Endothelial cell of umbilical vein (primary cell): Measurements from ENCODE around the gene ZDHHC16. TPM values are rescaled to one million over a fixed set of nuclear protein-coding genes. Genes with fewer than 3 reads are reported as not detected.

ENCODE experiments used
- BruUV-seq: library from RNA; stranded (reverse); fragments of 400-500 nt; replicated peaks from 2 replicates; lab custom pipeline; 2021; lab: Mats Ljungman, UMichigan
- CTCF ChIA-PET: fragments of 300-600, 350-600 bp; sonication (Branson Sonifier 250); formaldehyde crosslinking; loops from one replicate; lab custom pipeline; 2021; ENCODE audit warnings: antibody characterized with exemption, inconsistent platforms; lab: Charles Lee
- POLR2A ChIA-PET: fragments of 300-600, 350-600 bp; sonication (Branson Sonifier 250); formaldehyde crosslinking; loops from one replicate; lab custom pipeline; 2021; ENCODE audit warnings: antibody characterized with exemption, inconsistent platforms; lab: Charles Lee
- DNase-seq: peaks from one replicate; pipeline ENCODE4 v3.0.0-alpha.2; 2011; ENCODE audit warnings: low read depth, low spot score
- FAIRE-seq: peaks from 2 replicates; lab custom pipeline; 2011; peaks lifted over from hg19 to GRCh38; lab: Jason Lieb, UNC
- H2AFZ ChIP-seq: 2 replicates; pipeline ENCODE4 v1.6.0; 2012; ENCODE audit warnings: low read depth, low read length, control low read depth, inconsistent platforms
- H3K27ac ChIP-seq: 2 replicates; pipeline ENCODE4 v1.5.1; 2011; ENCODE audit warnings: low read depth, mild to moderate bottlenecking, control low read depth, low read length, moderate library complexity; ENCODE audit not compliant: insufficient read depth
- H3K27me3 ChIP-seq, 2 experiments: 2 replicates each; pipeline versions ENCODE4 v1.6.0 to v1.6.1; 2011; ENCODE audit warnings: low read length in 2 of 2, mixed read lengths in 1 of 2; ENCODE audit not compliant: control insufficient read depth in 2 of 2, insufficient read depth in 2 of 2
- H3K36me3 ChIP-seq, 2 experiments: 2 replicates in 1 of 2; 3 replicates in 1 of 2; pipeline ENCODE4 v1.5.1; 2011; ENCODE audit warnings: low read length in 2 of 2, mild to moderate bottlenecking in 1 of 2, moderate library complexity in 1 of 2; ENCODE audit not compliant: control insufficient read depth in 2 of 2, insufficient read depth in 2 of 2; ENCODE audit errors: extremely low read depth in 1 of 2
- H3K4me1 ChIP-seq: 3 replicates; pipeline ENCODE4 v1.5.1; 2011; ENCODE audit warnings: mild to moderate bottlenecking, low read length; ENCODE audit not compliant: control insufficient read depth, insufficient read depth; ENCODE audit errors: extremely low read depth
- H3K4me2 ChIP-seq: 2 replicates; pipeline ENCODE4 v1.6.1; 2011; ENCODE audit warnings: low read length, control low read depth, mixed read lengths; ENCODE audit not compliant: insufficient read depth
- H3K4me3 ChIP-seq, 3 experiments: fragments of 200-600 bp in 1 of 3; sonication (generic), shearing (Covaris generic) in 1 of 3; replicated peaks in 1 of 3; 2 replicates each; pipeline ENCODE4 v1.5.1; 2011 to 2016; ENCODE audit warnings: control low read depth in 3 of 3, low read length in 3 of 3, mild to moderate bottlenecking in 2 of 3, inconsistent platforms in 1 of 3, low read depth in 1 of 3, moderate library complexity in 1 of 3; ENCODE audit not compliant: insufficient read depth in 1 of 3
- H3K79me2 ChIP-seq: 2 replicates; pipeline ENCODE4 v1.6.0; 2012; ENCODE audit warnings: low read length, inconsistent platforms; ENCODE audit not compliant: control insufficient read depth, insufficient read depth
- H3K9ac ChIP-seq: replicated peaks from 2 replicates; pipeline ENCODE3; 2011; ENCODE audit warnings: low read length, control low read depth; ENCODE audit not compliant: insufficient read depth; ENCODE audit errors: extremely low read depth
- H3K9me1 ChIP-seq: replicated peaks from 3 replicates; pipeline ENCODE4 v1.6.0; 2011; ENCODE audit warnings: mild to moderate bottlenecking, low read length; ENCODE audit not compliant: control insufficient read depth, insufficient read depth; ENCODE audit errors: extremely low read depth
- H3K9me3 ChIP-seq: replicated peaks from 2 replicates; pipeline ENCODE4 v1.5.1; 2012; ENCODE audit warnings: low read length, inconsistent platforms; ENCODE audit not compliant: control insufficient read depth, insufficient read depth
- H4K20me1 ChIP-seq: replicated peaks from 2 replicates; pipeline ENCODE3; 2011; ENCODE audit warnings: mild to moderate bottlenecking, low read length; ENCODE audit not compliant: control insufficient read depth, insufficient read depth; ENCODE audit errors: extremely low read depth
- CTCF ChIP-seq, 2 donors: IDR thresholded peaks; 1 replicate in 1 of 2; 2 replicates in 1 of 2; pipeline ENCODE4 v1.5.1; 2011; ENCODE audit warnings: low read length in 2 of 2, mild to moderate bottlenecking in 2 of 2, moderate library complexity in 2 of 2, control low read depth in 1 of 2, inconsistent platforms in 1 of 2, low read depth in 1 of 2; ENCODE audit not compliant: insufficient read depth in 1 of 2; ENCODE audit errors: extremely low read depth in 1 of 2
- EZH2 ChIP-seq: IDR thresholded peaks from 2 replicates; pipeline ENCODE4 v1.6.1; 2012; ENCODE audit warnings: borderline replicate concordance, low read depth, mild to moderate bottlenecking, moderate library complexity, low read length, inconsistent platforms; ENCODE audit not compliant: severe bottlenecking
- FOS ChIP-seq: IDR thresholded peaks from 2 replicates; pipeline ENCODE4 v1.6.1; 2011; ENCODE audit warnings: mild to moderate bottlenecking, low read length, moderate library complexity, borderline replicate concordance; ENCODE audit not compliant: insufficient read depth
- GATA2 ChIP-seq: IDR thresholded peaks from 2 replicates; pipeline ENCODE4 v1.7.0; 2011; ENCODE audit warnings: low read depth, mild to moderate bottlenecking, moderate library complexity, mixed read lengths, low read length; ENCODE audit not compliant: insufficient read length, insufficient read depth
- JUN ChIP-seq: IDR thresholded peaks from 2 replicates; pipeline ENCODE4 v1.6.1; 2011; ENCODE audit warnings: borderline replicate concordance, low read depth; ENCODE audit not compliant: insufficient read length, insufficient read depth
- MAX ChIP-seq: IDR thresholded peaks from 2 replicates; pipeline ENCODE4 v1.6.1; 2011; ENCODE audit not compliant: insufficient read depth, insufficient read length
- MYC ChIP-seq: IDR thresholded peaks from one replicate; pipeline ENCODE4 v1.6.1; 2011; ENCODE audit warnings: mild to moderate bottlenecking, low read depth, low read length
- POLR2A ChIP-seq: IDR thresholded peaks from 2 replicates; pipeline ENCODE4 v1.6.1; 2012; ENCODE audit warnings: low read depth, mild to moderate bottlenecking, control low read depth, low read length
- POLR2AphosphoS5 ChIP-seq: IDR thresholded peaks from 2 replicates; pipeline ENCODE4 v1.6.1; 2012; ENCODE audit warnings: low read depth, mild to moderate bottlenecking, control low read depth, low read length, moderate library complexity; ENCODE audit not compliant: insufficient read depth
- dilution Hi-C: fragments of 300-500 bp; cut with MboI; formaldehyde crosslinking; loops from one replicate; pipeline ENCODE4 v1.15.0; 2019; ENCODE audit warnings: low sequenced_read_pairs; ENCODE audit not compliant: extremely low pct_ligation_motif_present
- intact Hi-C: fragments of 100-400 bp; cut with micrococcal nuclease; formaldehyde crosslinking; loops from one replicate; pipeline ENCODE4 v1.10.0; 2022
- polyA plus RNA-seq, 4 experiments: library from polyadenylated mRNA; depleted of rRNA in 3 of 4; stranded (reverse) in 3 of 4; unstranded in 1 of 4; fragments of >200 nt; gene quantifications; 2 replicates each; pipeline versions ENCODE4 v1.2.1 to v1.2.3, GENCODE V29; 2011 to 2012; ENCODE audit warnings: missing spikeins in 1 of 4
- total RNA-seq: library from RNA; stranded (reverse); gene quantifications from 2 replicates; pipeline ENCODE4 v1.2.3, GENCODE V29; 2021

ZDHHC16 gene
- total and polyA plus RNA-seq, 2 donors (not counting 3 experiments of a cell fraction or from before 2014, with no cell fraction given): 52.0 to 125 TPM

- no peaks in the 10 kb centered on the region for H3K9me1 ChIP-seq
- H3K36me3 ChIP-seq: peaks cover 10 to 16% of the 10 kb centered on the region in 2 experiments
- POLR2A ChIA-PET: no interaction called here
- dilution Hi-C loops (no loop called here), intact Hi-C loops (no loop called here)
- H3K79me2 ChIP-seq: peaks cover 32% of the 10 kb centered on the region
- no peaks in the 10 kb centered on the region for H3K27me3 ChIP-seq
- H3K9me3 ChIP-seq: no peaks in the 10 kb centered on the region
- no peak for TF ChIP-seq GATA2
- TF ChIP-seq MYC: no peak
- no peak for TF ChIP-seq FOS
- no peak for TF ChIP-seq EZH2
- no peak for TF ChIP-seq CTCF (IDR thresholded peaks at IDR 0.05; ENCODE audit: extremely low read depth in 1 of 2, insufficient read depth in 1 of 2, low read depth in 1 of 2, low read length in 2 of 2)
- TF ChIP-seq POLR2AphosphoS5: no peak
- no peak for TF ChIP-seq JUN
- TF ChIP-seq POLR2A: no peak
- TF ChIP-seq MAX: no peak
- no peaks in the 10 kb centered on the region for H4K20me1 ChIP-seq
- H3K4me3 ChIP-seq: no peak overlapping the region
- DNase-seq: no peak
- H2AFZ ChIP-seq: no peak overlapping the region
- CTCF ChIA-PET: interaction anchor here (0.7 kb wide), 1 partner anchor 52 kb away, joined by 3 read pairs; no protein-coding TSS in a partner anchor
- no peak for FAIRE-seq
- H3K4me2 ChIP-seq: no peak overlapping the region
- H3K27ac ChIP-seq: no peak overlapping the region
- no peaks in the 10 kb centered on the region for H3K4me1 ChIP-seq
- BruUV-seq: no TSS peak
- H3K9ac ChIP-seq: no peak overlapping the region
These were observed 36.4 kb downstream of the ZDHHC16 start for GRCh38 chr10:97482381-97482780.
